Esophagus muscularis mucosa (tissue), 4 donors: ENCODE results near the gene PIP5K1B.

Experiments
- CTCF ChIP-seq, 3 experiments: fragments of 200-600 bp in 2 of 3; fragments of 450-650 bp in 1 of 3; sonication (generic) in 2 of 3; IDR thresholded peaks; one replicate each; pipeline ENCODE4 v1.5.1; 2017 to 2019; ENCODE audit warnings: antibody characterized with exemption in 3 of 3, mild to moderate bottlenecking in 2 of 3, moderate library complexity in 1 of 3
- EP300 ChIP-seq: sonication (generic); formaldehyde crosslinking; IDR thresholded peaks from one replicate; pipeline ENCODE4 v1.6.1; 2017; ENCODE audit warnings: antibody characterized with exemption
- POLR2A ChIP-seq: fragments of 450-650 bp; IDR thresholded peaks from one replicate; pipeline ENCODE4 v1.6.1; 2017; ENCODE audit warnings: antibody characterized with exemption, moderate library complexity, mild to moderate bottlenecking, low read depth
- POLR2AphosphoS5 ChIP-seq, 2 donors: sonication (generic); formaldehyde crosslinking; IDR thresholded peaks; one replicate each; pipeline ENCODE4 v1.6.1; 2017; ENCODE audit warnings: antibody characterized with exemption in 2 of 2

GRCh38 chr9:68914751-68915150 lies 209.7 kb downstream of the PIP5K1B start:
- TF ChIP-seq CTCF (IDR thresholded peaks at IDR 0.05) (no peak), POLR2A (no peak), POLR2AphosphoS5 (IDR thresholded peaks at IDR 0.05) (no peak), EP300 (no peak)
